Globus pallidus (tissue), 1 donor: ENCODE results near the gene SDHAF3.

Source experiments
- DNase-seq: peaks from one replicate; pipeline ENCODE4 v3.0.0-alpha.2; 2015; ENCODE audit warnings: low spot score

SDHAF3 gene

GRCh38 chr7:97218767-97219166, 101.3 kb downstream of the SDHAF3 start:
- no peak for DNase-seq

GRCh38 chr7:97219237-97219636, 101.7 kb downstream of the SDHAF3 start:
- no peak for DNase-seq

- DNase-seq = no peak
Measured at GRCh38 chr7:97224316-97224715, 106.8 kb downstream of the SDHAF3 start.

GRCh38 chr7:97226541-97226940, 109.0 kb downstream of the SDHAF3 start:
- DNase-seq = no peak
